Esophagus squamous epithelium (tissue), 5 donors: ENCODE measurements around the gene SPINK7. TPM values are rescaled to one million over a fixed set of nuclear protein-coding genes. Genes with fewer than 3 reads are reported as not detected.
A peak's percentile ranks its signal among the peaks of the same experiment; 100 is the strongest.
"Not testable (repeated sequence)": the region's sequence is repeated elsewhere in the genome, so short reads cannot be mapped to it uniquely, and the experiment has no call there.

Experiments used
- DNase-seq: peaks from one replicate; lab custom pipeline; 2025; lab: John Stamatoyannopoulos, UW
- H3K27ac ChIP-seq, 4 donors: fragments of 200-600 bp; sonication (generic); one replicate each; pipeline ENCODE4 v1.5.1; 2016 to 2019; ENCODE audit warnings: mild to moderate bottlenecking in 1 of 4
- H3K27me3 ChIP-seq, 4 donors: fragments of 200-600 bp; sonication (generic); 1 replicate in 3 of 4; 2 replicates in 1 of 4; pipeline versions ENCODE4 v1.5.1 to v1.6.0; 2017 to 2021; ENCODE audit warnings: antibody characterized with exemption in 1 of 4
- H3K36me3 ChIP-seq, 3 donors: fragments of 200-600 bp; sonication (generic); one replicate each; pipeline ENCODE4 v1.5.1; 2016 to 2019
- H3K4me1 ChIP-seq, 3 donors: fragments of 200-600 bp; sonication (generic); one replicate each; pipeline ENCODE4 v1.5.1; 2017 to 2019
- H3K4me3 ChIP-seq, 4 donors: fragments of 200-600 bp; sonication (generic); 1 replicate in 3 of 4; 2 replicates in 1 of 4; pipeline ENCODE4 v1.5.1; 2016 to 2019; ENCODE audit warnings: mild to moderate bottlenecking in 2 of 4, moderate library complexity in 1 of 4
- H3K9me3 ChIP-seq, 3 donors: fragments of 200-600 bp; sonication (generic); one replicate each; pipeline ENCODE4 v1.5.1; 2016 to 2019
- CTCF ChIP-seq, 6 experiments: fragments of 450-650 bp in 4 of 6; fragments of 200-600 bp in 2 of 6; sonication (generic) in 2 of 6; IDR thresholded peaks; one replicate each; pipeline ENCODE4 v1.5.1; 2016 to 2019; ENCODE audit warnings: antibody characterized with exemption in 6 of 6, mild to moderate bottlenecking in 4 of 6, moderate library complexity in 4 of 6
- POLR2A ChIP-seq, 4 donors: fragments of 450-650 bp; IDR thresholded peaks; one replicate each; pipeline ENCODE4 v1.6.1; 2017; ENCODE audit warnings: antibody characterized with exemption in 4 of 4, mild to moderate bottlenecking in 4 of 4, moderate library complexity in 3 of 4
- WGBS, 2 donors: methylation state at CpG; one replicate each; pipeline ENCODE4 v1.1.5; 2018; 5-methylcytosine and 5-hydroxymethylcytosine counted together
- intact Hi-C: fragments of 100-400 bp; cut with DNase I; formaldehyde crosslinking; loops from one replicate; pipeline ENCODE4 v1.15.0; 2022
- total RNA-seq, 4 donors: library from RNA; depleted of rRNA; stranded (reverse); fragments of >200 nt; gene quantifications; one replicate each; pipeline ENCODE4 v1.1.0, GENCODE V29; 2016
- donor health status: DM: yes; HTN: yes; CAD: no.

The SPINK7 gene
- total RNA-seq, 4 donors from 2014 or later, result 137 to 321 (median 253) TPM

GRCh38 chr5:148311484-148311883, 739 bp upstream of the SPINK7 start:
- no peak for TF ChIP-seq POLR2A (IDR thresholded peaks at IDR 0.05)
- no peak for TF ChIP-seq CTCF (IDR thresholded peaks at IDR 0.05)
- H3K4me3 ChIP-seq, result no peak overlapping the region
- no peaks in the 10 kb centered on the region for H3K36me3 ChIP-seq
- no peaks in the 10 kb centered on the region for H3K27me3 ChIP-seq
- H3K9me3 ChIP-seq, result peaks cover 0 to 6% (median 4%) of the 10 kb centered on the region in 3 donors
- intact Hi-C loops, result no loop called here
- H3K4me1 ChIP-seq, result peaks cover 0 to 24% (median 0%) of the 10 kb centered on the region in 3 donors
- no peak overlapping the region for H3K27ac ChIP-seq
- 43 to 77% methylated on average over 3 of the region's 3 CpGs for WGBS, 2 donors
- no peak for DNase-seq

- no peak for DNase-seq
- no peaks in the 10 kb centered on the region for H3K27me3 ChIP-seq
- H3K4me1 ChIP-seq, result peaks cover 0 to 24% (median 0%) of the 10 kb centered on the region in 3 donors
- TF ChIP-seq POLR2A (IDR thresholded peaks at IDR 0.05) (no peak), CTCF (IDR thresholded peaks at IDR 0.05) (peak in 2 of 6 experiments; percentile 5 to 9)
- H3K36me3 ChIP-seq, result no peaks in the 10 kb centered on the region
- H3K4me3 ChIP-seq, result no peak overlapping the region
- H3K9me3 ChIP-seq, result peaks cover 0 to under 1% (median 0%) of the 10 kb centered on the region in 3 donors
- peak overlapping the region in 1 of 4 donors; percentile 45 for H3K27ac ChIP-seq
- intact Hi-C loops, result no loop called here
- WGBS, 2 donors, result 69 to 85% methylated on average over 2 of the region's 2 CpGs
Observed at GRCh38 chr5:148314187-148314586, 2.0 kb downstream of the SPINK7 start.

- peaks cover 0 to 21% (median 0%) of the 10 kb centered on the region in 3 donors for H3K4me1 ChIP-seq
- H3K9me3 ChIP-seq, result no peaks in the 10 kb centered on the region
- H3K27me3 ChIP-seq, result no peaks in the 10 kb centered on the region
- 59 to 61% methylated on average over 4 of the region's 4 CpGs for WGBS, 2 donors
- TF ChIP-seq POLR2A (IDR thresholded peaks at IDR 0.05), result no peak
- no peak for TF ChIP-seq CTCF (IDR thresholded peaks at IDR 0.05)
- DNase-seq, result no peak
- H3K4me3 ChIP-seq, result no peak overlapping the region
- intact Hi-C loops, result no loop called here
- H3K36me3 ChIP-seq, result no peaks in the 10 kb centered on the region
- H3K27ac ChIP-seq, result peak overlapping the region in 1 of 4 donors; percentile 45
Observed at GRCh38 chr5:148314731-148315130, 2.5 kb downstream of the SPINK7 start.

GRCh38 chr5:148320011-148320963, 8.1 kb downstream of the SPINK7 start:
- DNase-seq, H3K9me3 ChIP-seq, H3K4me1 ChIP-seq, intact Hi-C loops, H3K27me3 ChIP-seq, H3K36me3 ChIP-seq: not testable (repeated sequence)
- 40 to 44% methylated on average over 19 to 21 of the region's 42 CpGs for WGBS, 2 donors
- peak overlapping the region in 3 of 4 donors; percentile 34 to 53 (median 42) for H3K4me3 ChIP-seq
- H3K27ac ChIP-seq, result peak overlapping the region in 2 of 4 donors; percentile 44 to 67

DNA sequence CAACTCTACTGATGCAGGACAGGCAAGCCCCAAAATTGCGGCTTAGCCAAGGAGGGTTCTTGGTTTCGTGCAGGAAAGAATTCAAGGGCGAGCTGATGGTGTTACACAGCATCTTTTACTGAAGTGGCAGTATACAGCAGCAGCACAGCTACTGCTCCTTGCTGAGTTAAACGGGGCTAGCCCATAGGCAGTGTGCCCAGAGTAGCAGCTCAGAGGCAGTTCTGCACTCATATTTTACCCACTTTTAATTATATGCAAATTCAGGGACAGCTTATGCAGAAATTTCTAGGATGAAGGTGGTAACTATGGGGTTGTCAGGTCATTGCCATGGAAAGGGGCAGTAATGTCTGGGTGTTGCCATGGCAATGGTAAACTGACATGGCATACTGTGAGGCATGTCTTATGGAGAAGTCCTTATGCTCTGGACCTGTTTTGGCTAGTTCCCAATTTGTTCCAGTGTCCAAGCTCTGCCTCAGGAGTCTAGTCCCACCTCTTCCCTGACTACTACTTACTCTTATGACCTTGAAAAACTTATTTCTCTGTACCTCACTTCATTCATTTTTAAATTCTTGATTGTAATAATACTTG, 21.1 kb downstream of the SPINK7 start:
- H3K27me3 ChIP-seq, result no peaks in the 10 kb centered on the region
- H3K27ac ChIP-seq, result no peak overlapping the region
- intact Hi-C loops, result no loop called here
- TF ChIP-seq POLR2A (IDR thresholded peaks at IDR 0.05), result no peak
- no peak for TF ChIP-seq CTCF (IDR thresholded peaks at IDR 0.05)
- no peaks in the 10 kb centered on the region for H3K9me3 ChIP-seq
- H3K4me1 ChIP-seq, result no peaks in the 10 kb centered on the region
- no peak overlapping the region for H3K4me3 ChIP-seq
- H3K36me3 ChIP-seq, result no peaks in the 10 kb centered on the region
- WGBS, 2 donors, result 78 to 85% methylated on average over 4 of the region's 4 CpGs
- DNase-seq, result no peak
